Measurements from ENCODE around the gene SP100.
"Not testable (repeated sequence)": the region's sequence is repeated elsewhere in the genome, so short reads cannot be mapped to it uniquely, and the experiment has no call there.

The SP100 gene

GRCh38 chr2:230416061-230416721 is at the start of gene SP100:
TSS of gene SP100 (plus strand) at chr2:230416201. CDS start at chr2:230416297, 96 bp downstream.
- DNase-seq (ENCODE audit: low read depth), result peak; percentile 81

GRCh38 chr2:230382108-230382507 is 33.9 kb upstream of the SP100 start:
- DNase-seq (ENCODE audit: low read depth), result no peak

GRCh38 chr2:230383453-230383852 is 32.5 kb upstream of the SP100 start:
- no peak for DNase-seq (ENCODE audit: low read depth)

- no peak for DNase-seq (ENCODE audit: low read depth)
Measured at GRCh38 chr2:230384986-230385385, 31.0 kb upstream of the SP100 start.

- no peak for DNase-seq (ENCODE audit: low read depth)
Measured at GRCh38 chr2:230394301-230394700, 21.7 kb upstream of the SP100 start.

- not testable (repeated sequence) for DNase-seq (ENCODE audit: low read depth)
Measured at GRCh38 chr2:230398698-230399097, 17.3 kb upstream of the SP100 start.

GRCh38 chr2:230400041-230400440 is 16.0 kb upstream of the SP100 start:
- DNase-seq (ENCODE audit: low read depth), result no peak

- no peak for DNase-seq (ENCODE audit: low read depth)
Measured at GRCh38 chr2:230400454-230400853, 15.5 kb upstream of the SP100 start.

- not testable (repeated sequence) for DNase-seq (ENCODE audit: low read depth)
Measured at GRCh38 chr2:230401026-230401425, 15.0 kb upstream of the SP100 start.

- DNase-seq (ENCODE audit: low read depth), result no peak
Measured at GRCh38 chr2:230403746-230404145, 12.3 kb upstream of the SP100 start.

GRCh38 chr2:230405824-230406223 is 10.2 kb upstream of the SP100 start:
- no peak for DNase-seq (ENCODE audit: low read depth)

- DNase-seq (ENCODE audit: low read depth), result peak; percentile 94
Measured at GRCh38 chr2:230408244-230408842, 7.7 kb upstream of the SP100 start.

- DNase-seq (ENCODE audit: low read depth), result not testable (repeated sequence)
Measured at GRCh38 chr2:230409316-230409715, 6.7 kb upstream of the SP100 start.

GRCh38 chr2:230410263-230410662 is 5.7 kb upstream of the SP100 start:
- no peak for DNase-seq (ENCODE audit: low read depth)

- DNase-seq (ENCODE audit: low read depth), result no peak
Measured at GRCh38 chr2:230410861-230411569, 5.0 kb upstream of the SP100 start.

- peak; percentile 52 for DNase-seq (ENCODE audit: low read depth)
Measured at GRCh38 chr2:230411570-230412370, 4.2 kb upstream of the SP100 start.

- no peak for DNase-seq (ENCODE audit: low read depth)
Measured at GRCh38 chr2:230412371-230412711, 3.7 kb upstream of the SP100 start.

- no peak for DNase-seq (ENCODE audit: low read depth)
Measured at GRCh38 chr2:230412846-230413245, 3.2 kb upstream of the SP100 start.

- no peak for DNase-seq (ENCODE audit: low read depth)
Measured at GRCh38 chr2:230413479-230413878, 2.5 kb upstream of the SP100 start.

- DNase-seq (ENCODE audit: low read depth), result no peak
Measured at GRCh38 chr2:230414302-230414701, 1.7 kb upstream of the SP100 start.

GRCh38 chr2:230417436-230417835 is 1.4 kb downstream of the SP100 start:
- no peak for DNase-seq (ENCODE audit: low read depth)

- peak; percentile 50 for DNase-seq (ENCODE audit: low read depth)
Measured at GRCh38 chr2:230418341-230419016, 2.5 kb downstream of the SP100 start.
